H1 (cell line): ENCODE results near the gene IFITM10. TPM values are rescaled to one million over a fixed set of nuclear protein-coding genes. Genes with fewer than 3 reads are reported as not detected.

Experiments used
- CREB1 ChIP-seq: IDR thresholded peaks from 2 replicates; pipeline ENCODE4 v1.6.1; 2012; ENCODE audit warnings: inconsistent platforms
- CTBP2 ChIP-seq: IDR thresholded peaks from 2 replicates; pipeline ENCODE4 v1.7.0; 2011; ENCODE audit warnings: borderline replicate concordance, mild to moderate bottlenecking, moderate library complexity, mixed read lengths, low read length; ENCODE audit not compliant: insufficient read depth, insufficient read length
- CTCF ChIP-seq, 3 experiments: IDR thresholded peaks; 1 replicate in 2 of 3; 2 replicates in 1 of 3; pipeline versions ENCODE4 v1.5.1 to v1.6.1; 2011; ENCODE audit warnings: low read length in 3 of 3, mild to moderate bottlenecking in 3 of 3, inconsistent platforms in 2 of 3, low read depth in 1 of 3, moderate library complexity in 1 of 3; ENCODE audit not compliant: insufficient read depth in 1 of 3; ENCODE audit errors: control extremely low read depth in 1 of 3
- HDAC6 ChIP-seq: IDR thresholded peaks from one replicate; pipeline ENCODE4 v1.7.1; 2012; ENCODE audit warnings: low read depth, mild to moderate bottlenecking, inconsistent platforms, low read length, moderate library complexity
- JUN ChIP-seq: IDR thresholded peaks from 2 replicates; pipeline ENCODE4 v1.6.1; 2011; ENCODE audit warnings: low read depth, mild to moderate bottlenecking, improper control_type of control experiment, low read length
- JUND ChIP-seq: IDR thresholded peaks from 2 replicates; pipeline ENCODE4 v1.6.1; 2011; ENCODE audit warnings: mild to moderate bottlenecking, improper control_type of control experiment, low read length
- KDM4A ChIP-seq: IDR thresholded peaks from one replicate; pipeline ENCODE4 v1.7.1; 2012; ENCODE audit warnings: low read depth, mild to moderate bottlenecking, moderate library complexity, low read length, inconsistent platforms; ENCODE audit not compliant: severe bottlenecking
- RAD21 ChIP-seq, 2 experiments: IDR thresholded peaks in 1 of 2; conservative IDR thresholded peaks in 1 of 2; 2 replicates each; pipeline ENCODE4 v1.6.1; 2011; ENCODE audit warnings: low read depth in 2 of 2, low read length in 2 of 2, improper control_type of control experiment in 1 of 2, inconsistent platforms in 1 of 2, mild to moderate bottlenecking in 1 of 2, moderate library complexity in 1 of 2
- SUZ12 ChIP-seq: fragments of 200-600 bp; sonication (generic); IDR thresholded peaks from 2 replicates; pipeline ENCODE4 v1.6.1; 2012; ENCODE audit warnings: mild to moderate bottlenecking, inconsistent platforms, low read length, moderate library complexity, mixed read lengths
- polyA plus RNA-seq, 7 experiments: library from polyadenylated mRNA; depleted of rRNA in 3 of 7; stranded (reverse) in 5 of 7; unstranded in 2 of 7; fragments of >200 nt in 5 of 7; fragments of 200-250 nt in 2 of 7; gene quantifications; 1 replicate in 5 of 7; 2 replicates in 1 of 7; 4 replicates in 1 of 7; pipeline versions ENCODE4 v1.2.1 to v1.2.3, GENCODE V29; 2011 to 2013; ENCODE audit warnings: missing spikeins in 2 of 7, mixed read lengths in 2 of 7
- total RNA-seq: library from RNA; stranded (reverse); fragmentation: NEBNext Ultra II Directional; extraction: Animal tissue kit (Norgen Biotek cat#: 25700); gene quantifications from 2 replicates; pipeline ENCODE4 v1.2.1, GENCODE V29; 2021

The IFITM10 gene
- total and polyA plus RNA-seq, 2 of the 8 experiments (the other 6 are each of a cell fraction or from before 2014, with no cell fraction given), result 0.08 to 0.22 TPM

- no peak for TF ChIP-seq CTCF (IDR thresholded peaks at IDR 0.05; ENCODE audit: control extremely low read depth in 1 of 3, insufficient read depth in 1 of 3, low read depth in 1 of 3, low read length in 3 of 3)
- no peak for TF ChIP-seq JUND
- TF ChIP-seq HDAC6, result no peak
- TF ChIP-seq CREB1, result no peak
- TF ChIP-seq JUN, result no peak
- TF ChIP-seq CTBP2, result no peak
- no peak for TF ChIP-seq RAD21 (IDR thresholded peaks at IDR 0.05 in 1 of 2, conservative IDR thresholded peaks at IDR 0.05 in 1 of 2; ENCODE audit: low read depth in 2 of 2, low read length in 2 of 2)
- TF ChIP-seq KDM4A, result no peak
- TF ChIP-seq SUZ12, result no peak
Measured at GRCh38 chr11:1756791-1757771, 6.7 kb upstream of the IFITM10 start (continued).
